ENCODE results near the gene SAMD4A.
A peak's percentile ranks its signal among the peaks of the same experiment; 100 is the strongest.

SAMD4A gene

GRCh38 chr14:54768501-54769129, 201.7 kb downstream of the SAMD4A start:
- DNase-seq = no peak

DNA sequence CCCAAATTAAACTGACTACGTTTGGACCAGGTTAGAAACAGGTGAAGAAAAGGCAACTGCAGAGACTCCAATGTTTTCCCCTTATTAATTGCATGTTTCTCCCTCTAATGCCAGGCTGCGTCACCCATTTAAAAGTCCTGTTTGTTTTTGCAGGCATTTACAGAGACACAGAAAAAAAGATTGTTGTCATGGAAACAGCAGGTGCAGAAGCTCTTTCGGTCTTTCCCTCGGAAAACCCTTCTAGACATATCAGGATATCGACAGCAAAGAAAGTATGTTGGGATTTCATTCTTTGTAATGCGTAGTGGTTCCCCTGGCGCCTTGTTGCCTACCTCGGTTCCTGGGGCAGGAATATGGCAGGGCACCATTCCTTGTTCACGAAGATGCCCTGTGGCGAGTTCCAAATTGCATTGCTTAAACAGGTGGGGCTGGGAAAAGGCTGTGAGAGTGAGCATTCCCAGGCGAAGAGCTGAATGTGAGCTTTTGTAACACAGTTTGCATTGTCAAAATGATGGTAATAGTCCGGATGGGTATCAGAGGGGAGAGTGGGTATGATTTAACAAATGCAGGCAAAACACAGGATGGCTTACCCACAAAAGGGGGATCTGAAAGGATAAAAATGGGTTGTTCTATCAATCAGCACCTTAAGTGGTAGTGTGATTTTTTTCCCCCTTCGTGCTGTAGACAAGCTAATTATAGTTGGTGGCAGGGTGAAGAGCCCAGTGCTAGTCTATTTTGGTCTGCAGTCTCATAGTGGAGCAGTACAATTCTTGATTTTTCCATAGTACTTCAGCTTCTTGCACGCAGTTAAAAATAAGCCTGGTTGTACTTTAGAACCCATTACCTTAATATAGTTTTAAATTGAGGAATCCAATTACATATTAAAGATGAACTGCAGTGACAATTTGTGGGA, 203.3 kb downstream of the SAMD4A start:
- DNase-seq = no peak

DNA sequence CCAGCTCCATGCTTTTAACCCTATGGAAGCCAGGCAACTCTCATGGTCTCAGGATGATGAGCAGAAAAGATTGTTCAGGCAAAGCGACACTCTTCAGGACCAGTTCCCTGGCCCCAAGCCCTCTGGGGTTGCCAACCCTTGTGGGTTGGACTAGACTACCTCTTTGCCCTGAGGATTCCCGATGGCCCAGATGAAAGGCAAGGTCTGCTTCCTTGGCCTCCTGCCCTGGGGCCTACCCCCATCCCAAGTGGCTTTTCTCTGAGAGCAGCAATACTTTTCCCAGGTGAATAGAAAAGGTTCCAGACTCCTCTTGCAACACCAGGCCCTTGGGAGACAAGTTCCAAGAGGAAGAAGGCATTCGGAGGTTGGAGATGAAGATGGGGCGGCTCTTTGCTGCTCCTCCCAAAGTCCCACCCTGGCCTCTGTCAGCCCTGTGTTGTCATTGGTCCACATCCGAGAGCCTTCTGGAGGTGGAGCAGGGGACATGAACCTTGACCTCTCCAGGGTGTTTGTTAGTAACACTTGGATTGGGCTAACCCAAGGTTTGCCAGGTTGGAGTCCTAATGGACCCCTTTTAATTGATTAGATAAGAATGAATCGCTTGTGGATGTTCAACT, 204.6 kb downstream of the SAMD4A start:
- DNase-seq = no peak

- no peak for DNase-seq
Observed at GRCh38 chr14:54772451-54772881, 205.5 kb downstream of the SAMD4A start.

- peak; percentile 74 for DNase-seq
Observed at GRCh38 chr14:54773171-54774006, 206.5 kb downstream of the SAMD4A start.

- no peak for DNase-seq
Observed at GRCh38 chr14:54774824-54775223, 207.9 kb downstream of the SAMD4A start.

- no peak for DNase-seq
Observed at GRCh38 chr14:54775486-54776140, 208.7 kb downstream of the SAMD4A start.

GRCh38 chr14:54776361-54777001, 209.6 kb downstream of the SAMD4A start:
- DNase-seq = peak; percentile 82

- no peak for DNase-seq
Observed at GRCh38 chr14:54777395-54777794, 210.5 kb downstream of the SAMD4A start.

DNA sequence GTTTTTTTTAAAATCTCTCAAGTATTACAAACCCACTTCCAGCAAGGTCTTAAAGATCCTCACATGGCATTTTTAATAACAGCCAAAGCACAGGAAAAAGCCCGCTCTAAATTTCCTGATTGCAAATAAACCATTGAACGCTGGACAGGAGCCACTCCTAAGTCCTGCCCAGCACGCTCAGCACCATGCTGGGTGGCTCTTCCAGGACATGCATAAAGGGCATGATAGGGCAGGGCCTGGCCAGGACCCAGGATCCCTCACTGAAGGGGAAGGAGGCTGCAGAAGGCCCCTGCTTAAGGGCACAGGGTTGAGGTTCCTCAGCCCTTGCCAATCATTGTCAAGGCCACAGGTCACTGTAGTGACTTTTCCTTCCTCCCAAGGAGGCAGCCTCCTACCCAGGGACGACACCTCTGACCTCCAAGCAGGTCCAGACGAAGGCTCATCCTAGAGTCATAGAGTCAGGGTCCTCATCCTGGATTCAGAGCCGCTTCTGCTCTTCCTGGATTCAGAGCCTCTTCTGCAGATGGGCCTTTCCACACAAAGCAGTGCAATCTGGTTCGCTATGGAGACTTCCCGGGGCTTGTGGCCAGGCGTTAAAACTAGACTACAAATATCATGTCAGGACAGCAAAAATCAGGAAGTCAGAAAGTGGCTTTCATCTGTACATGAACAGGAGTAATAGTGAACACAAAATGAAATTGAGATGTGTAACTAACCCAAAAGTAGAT, 211.9 kb downstream of the SAMD4A start:
- no peak for DNase-seq

DNA sequence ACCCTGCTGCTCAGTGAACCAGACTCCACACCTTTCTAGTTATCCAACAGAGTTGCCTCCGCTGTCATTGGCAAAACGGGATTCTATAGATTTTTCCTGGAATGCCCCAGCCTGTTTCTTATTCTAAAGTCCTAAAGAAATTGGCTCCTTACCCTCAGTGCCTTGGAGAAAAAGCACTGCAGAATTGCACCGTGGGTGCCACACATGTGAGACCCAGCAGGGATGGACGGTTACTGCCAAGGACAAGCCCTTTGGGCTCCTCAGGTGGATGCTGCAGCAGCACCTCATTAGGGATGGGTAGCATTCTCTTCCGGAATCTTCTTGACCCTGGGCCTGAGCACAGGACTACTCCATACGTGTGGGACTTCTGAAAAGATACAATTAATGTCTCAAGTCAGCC, 214.2 kb downstream of the SAMD4A start:
- no peak for DNase-seq

DNA sequence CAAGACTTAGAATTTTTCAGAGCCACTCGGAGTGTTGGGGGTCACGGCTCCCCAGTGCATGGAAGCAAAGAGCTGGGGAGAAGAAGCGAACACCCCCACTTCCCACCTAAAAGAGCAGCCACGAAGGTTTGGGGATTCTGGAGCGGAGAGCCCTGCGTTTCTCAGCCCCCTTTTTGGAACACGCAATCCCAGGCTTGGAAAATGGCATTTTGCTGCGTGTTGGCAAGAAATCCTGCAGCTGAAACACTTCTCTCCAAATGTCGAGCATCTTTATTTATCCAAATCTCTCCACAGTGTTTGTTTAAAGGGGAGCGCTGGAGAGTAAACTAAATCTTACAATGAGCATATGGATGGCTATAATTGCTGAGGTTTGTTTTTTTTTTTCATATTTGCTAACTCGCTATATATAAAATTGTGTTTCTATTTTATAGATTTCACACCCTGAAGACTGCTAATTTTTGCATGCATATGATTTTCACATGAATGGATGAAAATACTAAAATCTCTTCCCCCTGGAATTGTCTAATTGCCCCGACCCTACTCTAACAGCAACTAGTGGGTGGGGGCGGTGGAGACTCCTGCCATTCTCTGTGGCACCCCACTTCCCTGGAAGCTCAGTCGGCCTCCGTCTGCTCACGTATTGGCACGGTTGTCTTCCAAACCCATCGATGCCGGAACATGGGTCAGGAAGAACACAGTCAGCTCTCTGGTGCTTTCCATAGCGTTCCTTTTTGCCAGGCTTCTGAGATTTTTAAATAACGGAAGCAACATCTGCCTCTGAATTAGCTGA, 215.2 kb downstream of the SAMD4A start:
- no peak for DNase-seq

GRCh38 chr14:54782751-54783659, 216.1 kb downstream of the SAMD4A start:
- DNase-seq = no peak

GRCh38 chr14:54783660-54784015, 216.7 kb downstream of the SAMD4A start:
- DNase-seq = no peak

GRCh38 chr14:54784060-54784459, 217.1 kb downstream of the SAMD4A start:
- DNase-seq = no peak

DNA sequence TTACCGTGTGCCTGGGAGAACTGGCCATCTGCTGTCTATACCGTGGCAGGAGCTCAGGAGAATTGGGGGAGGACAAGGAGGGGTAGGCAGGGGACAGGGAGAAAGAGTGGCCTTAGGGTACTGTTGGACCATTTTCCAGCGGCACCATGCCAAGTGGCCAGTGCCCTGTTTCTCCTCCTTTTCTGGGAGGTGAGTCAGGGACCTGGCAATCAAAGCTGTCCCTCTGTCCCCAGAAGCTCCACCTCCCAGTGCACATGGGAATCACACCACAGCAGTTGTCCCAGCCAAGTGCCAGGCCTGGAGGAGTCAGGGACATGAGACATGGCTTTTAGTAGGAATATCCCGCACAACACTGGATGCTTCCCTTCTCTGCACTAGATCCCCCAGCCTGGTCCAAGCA, 217.7 kb downstream of the SAMD4A start:
- DNase-seq = no peak

DNA sequence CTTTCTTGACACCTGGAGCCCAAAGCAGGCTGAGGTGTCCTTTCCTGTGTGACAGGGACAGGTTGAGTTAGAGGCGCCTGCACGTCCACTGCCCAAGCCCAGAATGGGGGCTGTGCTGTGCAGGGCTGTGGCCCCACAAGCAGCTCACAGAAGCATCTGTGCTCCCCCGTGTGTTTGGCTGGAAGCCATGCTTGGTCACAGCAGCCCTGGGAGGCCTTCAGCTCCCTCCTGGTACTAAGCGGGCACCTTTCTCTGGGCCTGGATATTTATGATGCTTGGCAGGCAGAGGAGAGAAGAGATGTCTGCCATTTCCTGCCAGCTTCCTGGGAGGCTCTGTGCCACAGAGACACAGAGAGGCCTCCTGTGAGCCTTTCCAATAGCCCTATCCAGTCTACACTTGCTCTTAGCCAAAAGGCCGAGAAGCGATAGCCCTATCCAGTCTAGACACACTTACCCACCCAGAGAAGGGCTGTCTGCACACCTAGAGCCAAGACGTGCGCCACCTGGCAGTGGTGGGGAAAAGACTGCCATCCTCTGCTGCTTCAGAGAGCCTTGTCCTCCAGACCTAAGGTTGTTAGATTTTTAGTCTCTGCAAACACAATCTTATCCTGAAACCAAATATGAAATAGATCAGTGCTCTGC, 218.3 kb downstream of the SAMD4A start:
- no peak for DNase-seq
